Measurements from ENCODE around the gene CD300LG.
"Not testable (repeated sequence)": the region's sequence is repeated elsewhere in the genome, so short reads cannot be mapped to it uniquely, and the experiment has no call there.

Gene CD300LG

DNA sequence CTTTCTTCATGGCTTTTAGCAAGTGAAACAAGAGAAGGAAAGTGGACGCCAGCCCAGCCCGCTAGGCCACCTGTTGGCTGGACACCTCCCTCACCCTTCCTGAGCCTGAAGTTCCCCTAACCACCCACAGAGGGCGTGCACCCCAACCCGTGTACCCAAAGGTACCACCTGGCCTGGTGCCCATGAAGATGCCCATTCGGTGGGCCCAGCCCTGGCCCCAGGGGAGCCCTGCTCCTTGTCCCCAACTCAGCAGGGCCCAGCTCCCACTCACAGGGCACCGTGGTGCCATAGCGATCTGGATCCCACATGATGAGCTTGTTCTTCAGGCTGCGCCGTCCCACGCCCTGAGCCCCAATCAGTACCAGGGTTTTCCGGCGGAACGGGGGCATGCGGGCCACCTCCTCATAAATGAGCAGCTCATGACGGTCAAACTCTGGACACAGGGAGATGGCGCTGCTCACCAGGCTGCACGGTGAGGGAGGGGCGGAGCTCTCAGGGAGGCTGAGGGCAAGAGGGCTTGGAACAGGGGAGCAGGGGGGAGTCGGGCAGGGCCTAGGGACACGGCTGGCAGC lies 33.5 kb downstream of the CD300LG start:
- no peak for DNase-seq

DNA sequence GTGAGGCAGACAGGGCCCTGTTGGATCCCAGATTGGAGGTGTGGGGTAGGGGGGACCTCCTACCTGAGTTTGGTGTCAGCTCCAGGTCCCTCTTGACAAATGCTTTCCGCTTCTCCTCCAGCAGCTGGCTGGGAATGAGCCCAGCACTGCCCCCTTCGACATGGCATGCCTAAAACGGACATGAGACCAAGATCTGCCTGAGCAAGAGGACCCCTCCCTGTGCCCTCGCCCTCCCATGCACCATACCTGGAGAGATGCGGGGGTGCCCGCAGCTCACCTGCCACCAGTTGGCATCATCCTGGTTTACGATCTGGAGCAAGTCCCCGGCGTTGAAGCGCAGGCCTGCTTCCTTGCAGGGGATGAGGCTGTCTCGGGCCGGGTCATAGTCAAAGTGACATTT lies 34.2 kb downstream of the CD300LG start:
- DNase-seq = no peak

DNA sequence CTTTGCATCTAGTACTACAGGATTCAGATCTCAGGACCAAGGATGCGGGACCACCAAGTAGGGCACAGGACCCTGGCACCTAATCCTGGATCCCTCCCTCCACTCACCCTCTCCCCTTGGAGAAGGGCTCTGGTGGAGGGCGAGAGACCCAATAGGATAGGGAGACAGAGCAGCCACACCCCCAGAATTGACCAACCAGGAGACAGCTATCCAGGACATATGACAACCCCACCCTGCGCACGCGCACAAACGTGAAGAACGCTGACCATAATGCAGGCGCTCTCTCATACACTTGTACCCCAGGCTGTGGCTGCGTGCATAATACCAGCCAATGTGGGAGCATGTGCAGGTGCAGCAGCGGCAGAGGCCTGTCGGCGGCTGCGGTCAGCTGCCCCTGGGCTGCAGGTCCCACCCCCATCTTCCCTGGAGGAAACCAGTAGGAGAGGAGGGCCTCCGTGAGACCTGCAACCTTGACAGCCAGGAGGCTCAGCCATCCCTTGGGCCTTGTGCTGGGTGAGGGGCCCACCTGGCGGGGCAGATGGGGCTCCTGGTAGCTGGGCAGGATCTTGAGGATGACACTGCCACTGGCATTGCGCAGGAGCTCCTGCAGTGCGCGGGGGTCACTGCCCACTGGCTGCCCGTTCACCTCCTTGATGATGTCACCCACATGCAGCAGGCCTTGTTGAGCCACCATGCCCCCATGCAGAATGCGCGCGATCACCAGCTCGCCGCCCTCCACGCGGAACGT lies 35.0 kb downstream of the CD300LG start:
- DNase-seq = no peak

DNA sequence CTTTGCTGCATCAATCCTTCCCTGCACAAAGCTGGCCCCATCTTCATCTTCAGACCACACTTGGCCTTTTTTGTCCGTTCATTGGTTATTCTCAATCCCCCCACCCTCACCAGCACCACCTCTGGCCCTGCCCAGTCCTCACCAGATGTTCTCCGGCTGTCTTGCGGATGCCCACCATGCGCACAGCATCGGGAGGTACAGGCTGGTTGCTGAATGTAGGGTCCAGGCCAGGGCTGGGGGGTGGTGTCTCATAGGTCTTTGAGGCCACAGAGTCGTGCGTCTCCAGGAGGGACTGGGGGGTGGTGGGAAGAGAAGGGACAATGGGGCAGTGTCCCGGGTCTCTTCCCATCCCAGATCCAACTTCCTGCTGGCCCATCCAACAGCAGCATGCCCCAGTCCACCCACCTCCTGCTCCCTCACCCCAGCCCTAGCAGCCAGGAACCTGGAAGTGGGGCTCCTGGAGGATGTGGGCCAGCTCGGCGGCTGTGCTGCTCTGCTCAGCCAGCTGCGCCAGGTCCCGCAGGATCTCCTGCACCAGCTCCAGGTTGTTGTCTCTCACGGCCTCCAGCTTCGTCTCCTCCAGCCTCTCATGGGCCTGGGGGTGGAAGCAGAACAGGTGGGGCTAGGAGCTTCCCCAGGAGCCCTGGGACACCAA lies 35.9 kb downstream of the CD300LG start:
- DNase-seq = no peak

DNA sequence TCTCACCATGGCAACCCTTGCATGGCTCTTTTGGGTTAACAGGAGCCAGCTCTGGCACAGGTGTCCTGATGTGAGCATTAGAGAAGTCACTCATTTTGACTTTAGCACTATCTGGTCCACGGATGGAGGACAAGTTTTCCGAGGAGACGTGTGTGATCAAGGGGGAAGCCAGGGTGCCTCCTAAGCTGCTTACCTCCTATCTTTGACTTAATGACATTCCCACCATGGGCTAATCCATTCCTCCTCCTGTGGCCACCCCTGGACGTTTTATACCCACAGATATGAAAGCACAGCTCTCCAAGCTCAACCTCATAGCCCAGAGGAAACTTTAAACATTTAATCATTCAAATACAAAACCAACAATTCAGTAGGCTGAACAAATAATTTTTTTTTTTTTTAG lies 41.6 kb downstream of the CD300LG start:
- no peak for DNase-seq

DNA sequence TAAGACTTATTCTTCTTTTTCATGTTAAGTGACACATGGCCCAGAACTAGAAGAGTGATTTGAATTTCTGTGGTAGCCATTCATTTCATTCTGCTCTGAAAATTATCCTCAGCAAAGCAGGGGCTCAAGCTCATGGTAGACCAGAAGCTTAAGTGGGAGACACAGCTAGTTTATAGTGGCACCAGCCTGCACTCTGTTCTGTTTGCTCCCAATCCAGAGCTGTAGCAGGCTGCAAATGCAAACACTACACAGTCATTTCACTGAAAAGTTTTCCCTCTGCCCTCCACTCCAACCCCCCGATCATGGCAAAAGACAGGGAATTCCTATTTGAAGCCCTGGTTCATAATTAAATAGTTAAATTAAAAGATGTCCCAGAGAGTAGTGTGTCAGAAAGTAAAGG lies 43.3 kb downstream of the CD300LG start:
- DNase-seq = no peak

DNA sequence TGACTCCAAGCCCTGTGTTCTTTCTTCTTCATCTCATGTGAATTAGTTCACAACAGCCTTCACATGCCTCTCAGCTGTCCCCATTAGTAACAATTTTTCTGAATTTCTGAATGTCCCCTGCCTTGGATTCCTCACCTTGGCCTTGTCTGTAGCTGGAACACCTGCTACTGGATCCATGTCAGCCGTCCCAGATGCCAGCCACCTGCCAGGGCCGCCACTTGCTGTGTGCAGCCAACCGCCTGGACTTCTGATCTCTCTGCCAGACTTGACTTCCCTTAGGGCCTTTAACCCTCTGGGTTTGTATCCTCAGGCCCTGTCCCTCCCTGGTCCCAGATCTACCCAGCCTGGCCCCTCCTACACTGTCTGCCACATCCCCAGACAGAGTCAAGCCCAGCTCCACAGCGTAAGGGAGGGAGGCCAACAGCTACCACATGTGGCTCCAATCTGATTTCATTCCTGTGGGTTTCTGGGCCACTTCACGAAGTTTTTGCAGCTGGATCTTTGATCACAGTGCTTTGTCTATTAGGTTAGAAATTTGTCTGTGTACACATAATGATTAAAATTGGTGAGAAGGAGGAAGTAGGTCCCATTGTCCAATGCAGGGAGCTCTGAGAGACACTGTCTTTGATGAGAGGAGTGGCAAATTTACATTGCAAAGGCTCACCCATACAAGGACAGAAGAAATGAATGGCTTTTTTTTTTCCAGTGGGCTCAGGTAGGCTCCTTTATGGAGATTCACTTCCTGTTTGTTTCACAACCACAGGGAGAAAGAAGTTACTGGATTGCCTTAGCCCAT lies 45.1 kb downstream of the CD300LG start:
- no peak for DNase-seq

DNA sequence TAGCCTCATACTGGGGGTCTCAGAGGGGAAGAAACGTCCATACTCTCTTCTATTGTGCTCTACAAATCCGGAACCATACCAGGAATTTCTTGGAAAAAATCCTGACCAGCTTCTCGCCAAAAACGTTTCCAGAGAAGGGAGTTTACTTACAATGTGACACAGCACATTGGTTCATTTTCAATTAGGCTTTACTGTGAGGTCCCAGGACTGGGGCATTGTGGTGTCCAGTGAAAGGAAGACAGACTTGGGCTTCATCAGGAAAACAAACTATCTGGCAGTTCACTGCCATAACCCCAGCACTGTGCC lies 45.6 kb downstream of the CD300LG start:
- no peak for DNase-seq

DNA sequence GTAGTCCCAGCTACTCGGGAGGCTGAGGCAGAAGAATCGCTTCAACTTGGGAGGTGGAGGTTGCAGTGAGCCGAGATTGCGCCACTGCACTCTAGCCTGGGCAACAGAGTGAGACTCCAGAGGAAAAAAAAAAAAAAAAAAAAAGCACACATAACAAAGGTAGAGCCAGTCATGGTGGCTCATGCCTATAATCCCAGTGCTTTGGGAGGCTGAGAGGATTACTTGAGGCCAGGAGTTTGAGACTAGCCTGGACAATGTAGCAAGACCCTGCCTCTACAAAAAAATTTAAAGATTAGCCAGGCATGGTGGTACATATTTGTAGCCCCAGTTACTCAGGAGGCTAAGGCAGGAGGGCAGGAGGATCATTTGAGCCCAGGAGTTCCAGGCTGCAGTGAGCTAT lies 47.5 kb downstream of the CD300LG start:
- DNase-seq = not testable (repeated sequence)

DNA sequence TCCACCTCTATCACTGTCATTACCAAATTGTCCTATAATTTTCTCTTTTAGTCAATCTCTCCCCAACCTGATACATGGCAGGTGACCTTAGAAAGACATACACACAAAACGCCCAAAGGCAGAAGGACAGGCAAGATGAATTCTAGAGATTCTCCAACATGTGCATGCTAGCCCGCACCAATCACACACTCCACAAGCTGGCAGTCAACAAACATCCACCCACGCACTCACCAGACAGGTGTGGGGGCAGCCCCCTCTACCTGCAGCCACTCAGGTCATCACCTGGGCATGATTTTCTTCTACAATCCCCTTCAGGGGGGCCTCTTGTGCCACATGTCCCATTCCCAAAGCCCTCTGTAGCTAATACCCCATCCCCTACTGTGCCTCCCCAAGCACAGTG lies 50.9 kb downstream of the CD300LG start:
- DNase-seq = no peak

DNA sequence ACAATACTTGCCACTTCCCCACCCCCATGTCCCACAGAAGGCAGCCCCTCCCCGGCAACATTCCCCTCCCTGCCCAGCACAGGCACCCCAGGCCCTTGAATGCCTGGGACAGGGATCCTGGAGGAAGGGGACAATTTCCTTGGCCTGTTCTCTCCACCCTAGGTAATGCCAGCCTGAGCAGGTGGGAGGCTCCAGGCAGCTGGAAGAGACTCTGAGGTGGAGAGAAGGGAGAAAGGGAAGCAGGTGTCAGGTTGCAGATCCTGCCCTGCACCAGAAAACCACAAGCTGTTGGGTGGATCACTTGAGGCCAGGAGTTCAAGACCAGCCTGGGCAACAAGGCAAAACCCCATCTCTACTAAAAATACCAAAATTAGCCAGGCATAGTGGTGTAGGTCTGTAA lies 51.5 kb downstream of the CD300LG start:
- no peak for DNase-seq

DNA sequence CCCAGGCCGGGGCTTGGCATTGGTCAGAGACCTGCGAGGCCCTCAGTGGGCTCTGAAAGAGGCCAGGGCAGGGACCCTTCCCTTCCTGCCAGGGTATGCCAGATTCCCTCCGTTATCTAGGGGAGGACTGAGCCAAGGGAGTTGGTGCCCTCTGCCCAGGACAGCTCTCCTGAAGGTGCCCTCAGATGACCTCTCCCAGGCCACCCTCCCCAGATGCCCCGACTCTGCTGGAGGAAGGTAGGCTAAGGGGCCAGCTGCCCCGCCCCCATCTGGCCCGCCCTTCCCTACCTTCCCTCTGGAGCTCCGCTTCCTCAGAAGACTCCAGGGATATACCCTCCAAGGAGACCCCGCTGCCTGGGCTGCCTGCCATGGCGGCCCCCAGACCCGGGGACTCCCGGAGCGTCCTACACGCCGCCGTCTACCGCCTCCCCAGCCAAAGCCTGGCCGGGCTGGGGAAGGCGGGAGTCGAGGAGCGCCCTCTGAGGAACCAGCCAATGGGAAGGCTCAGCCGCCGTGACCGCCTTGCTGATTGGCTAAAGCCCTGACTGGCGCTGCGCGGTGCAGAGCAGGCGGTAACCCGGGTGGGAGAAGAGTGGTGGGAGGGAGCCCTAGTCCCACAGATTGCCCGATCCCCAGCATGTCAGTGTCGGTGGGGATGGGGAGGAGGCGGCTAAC lies 53.3 kb downstream of the CD300LG start:
- DNase-seq = peak; percentile 81

DNA sequence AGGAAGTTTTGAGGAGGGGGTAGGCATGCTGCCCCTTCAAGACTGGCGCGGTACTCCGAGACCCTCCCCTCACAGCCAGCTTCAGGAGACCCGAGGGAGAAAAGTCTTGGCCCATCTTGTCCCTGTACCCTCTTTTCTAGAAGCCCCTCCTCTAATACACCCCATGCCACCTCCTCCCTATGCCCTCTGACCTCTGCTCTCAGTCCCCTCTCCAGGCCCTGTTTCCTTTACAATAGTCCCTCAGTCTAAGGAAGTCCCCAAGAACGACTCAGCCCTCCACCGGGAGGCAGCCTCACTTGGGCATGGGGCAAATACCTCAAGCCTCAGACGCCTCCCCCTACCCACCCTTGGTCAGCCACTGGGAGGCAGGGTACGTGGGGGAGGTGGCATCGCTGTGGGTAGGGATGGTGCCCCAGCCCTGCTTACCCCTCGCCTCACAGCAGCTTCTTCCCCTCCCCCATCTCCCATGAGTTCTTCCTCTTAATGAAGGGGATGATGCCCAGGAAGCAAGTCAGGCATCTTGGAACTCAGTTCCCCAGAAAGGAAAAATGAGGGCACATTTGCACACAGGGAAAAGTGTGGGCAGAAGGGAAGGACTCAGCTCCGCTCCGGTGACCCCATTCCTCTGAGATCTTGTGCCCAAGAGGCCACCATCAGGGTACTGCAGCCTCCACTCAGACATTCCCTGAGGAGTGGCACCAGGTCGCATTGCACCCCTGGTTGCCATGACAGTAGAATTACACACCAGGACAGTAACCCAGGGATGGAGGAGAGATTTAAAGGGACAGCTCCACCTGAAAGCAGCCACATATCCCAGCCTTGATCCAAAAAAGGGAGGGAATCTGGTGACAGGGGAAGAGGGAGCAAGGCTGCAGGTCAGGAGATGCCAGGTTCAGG lies 54.1 kb downstream of the CD300LG start:
- DNase-seq = no peak

DNA sequence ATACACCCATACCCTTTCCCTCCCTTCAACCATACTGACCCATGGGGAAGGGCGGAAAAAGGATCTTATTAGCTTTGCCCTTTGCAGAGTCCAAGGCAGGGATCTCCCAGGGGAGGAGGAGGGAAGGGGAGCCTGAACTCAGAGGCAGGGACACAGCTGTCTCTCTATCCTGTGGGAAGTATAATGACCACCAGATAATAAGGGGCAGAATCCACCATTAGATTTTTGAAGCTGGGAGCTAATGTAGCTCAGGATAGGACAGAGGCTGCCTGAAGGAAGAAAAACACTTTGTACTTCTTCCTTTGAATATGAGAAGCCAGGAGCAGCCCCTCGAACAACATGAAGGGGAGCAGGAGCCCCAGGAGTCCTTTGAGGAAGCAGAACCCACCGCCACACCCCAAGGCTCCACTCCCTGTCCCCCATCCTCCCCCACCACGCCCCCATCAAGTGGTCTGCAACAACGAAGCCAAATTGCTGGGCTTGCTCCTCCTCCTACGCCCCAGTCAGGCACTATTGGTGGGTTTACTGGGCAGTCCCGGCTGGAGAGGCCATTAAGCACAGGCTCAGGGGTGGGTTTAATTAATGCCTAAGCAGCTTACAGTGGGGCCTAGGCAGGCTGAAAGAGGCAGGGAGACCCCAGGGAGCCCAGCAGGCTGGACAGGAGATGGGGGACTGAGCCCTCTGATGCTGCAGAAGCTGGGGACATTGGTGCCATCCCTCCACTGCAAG lies 55.0 kb downstream of the CD300LG start:
- no peak for DNase-seq

DNA sequence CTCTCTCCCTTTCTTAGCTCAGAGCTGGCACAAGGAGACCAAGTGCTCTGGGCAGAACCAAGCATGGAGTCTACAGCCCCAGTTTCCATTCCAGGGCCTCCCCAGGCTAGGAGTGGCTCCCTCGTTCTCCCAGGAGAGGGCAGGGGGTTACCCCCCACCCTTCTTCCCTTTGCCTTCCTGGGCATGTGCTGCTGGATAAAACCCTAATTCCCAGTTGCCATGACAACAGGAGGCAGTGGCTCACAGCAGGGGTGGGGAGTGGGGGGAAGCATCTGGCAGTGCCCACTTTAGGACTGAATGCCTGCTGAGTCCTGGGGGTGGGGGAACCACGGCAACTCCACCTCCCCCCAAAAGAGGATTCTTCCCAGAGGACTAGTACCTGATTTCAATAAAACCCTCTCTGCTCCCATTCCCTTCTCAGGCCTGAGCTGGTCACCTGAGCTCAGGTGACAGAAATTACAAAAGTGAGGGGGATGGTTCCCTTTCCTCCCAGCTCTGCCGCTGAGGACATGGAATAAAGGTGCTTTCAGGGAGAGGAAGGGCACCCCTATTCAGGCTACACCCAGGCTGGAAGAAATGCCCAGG lies 58.5 kb downstream of the CD300LG start:
- no peak for DNase-seq

DNA sequence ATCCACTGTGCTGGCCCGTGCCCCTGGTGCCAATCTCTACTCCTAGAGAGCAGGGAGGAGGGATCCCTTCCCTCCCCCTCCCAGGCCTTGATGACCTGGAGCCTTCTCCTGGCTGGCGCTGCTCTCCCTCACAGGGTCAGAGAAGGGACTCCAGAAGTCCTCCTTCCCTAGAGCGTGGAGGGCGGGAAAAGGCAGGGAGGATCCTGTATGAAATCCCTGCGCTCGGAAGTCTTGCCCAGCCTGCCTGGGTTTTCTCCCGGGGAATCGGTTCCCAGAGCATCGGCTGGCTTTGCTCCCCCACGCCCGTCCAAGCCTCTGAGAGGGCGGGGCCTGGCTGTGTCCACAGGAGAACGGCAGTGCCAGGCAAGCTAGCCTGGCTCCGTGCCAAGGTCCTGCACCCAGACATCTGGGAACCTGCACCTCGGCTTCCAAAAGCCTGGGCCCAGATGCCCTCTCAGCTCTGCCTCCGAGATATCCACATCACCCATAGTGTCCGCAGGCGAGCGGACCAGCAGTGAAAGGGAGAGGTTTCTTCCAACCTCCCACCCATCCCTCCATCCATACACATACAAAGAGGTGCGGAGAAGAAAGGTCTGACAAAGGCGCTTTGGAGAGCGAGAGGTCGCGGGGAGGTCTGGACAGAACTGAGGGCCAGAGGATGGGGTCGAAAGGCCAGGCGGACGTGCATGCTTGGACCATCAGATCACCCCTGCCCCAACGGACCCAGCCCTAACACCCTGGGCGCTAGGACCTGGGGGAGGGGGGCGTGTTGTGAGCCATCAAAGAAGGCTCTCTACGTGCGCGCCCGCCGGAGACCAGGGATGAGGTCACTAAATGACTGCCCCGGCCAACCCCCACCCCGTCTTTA lies 59.2 kb downstream of the CD300LG start:
- no peak for DNase-seq

DNA sequence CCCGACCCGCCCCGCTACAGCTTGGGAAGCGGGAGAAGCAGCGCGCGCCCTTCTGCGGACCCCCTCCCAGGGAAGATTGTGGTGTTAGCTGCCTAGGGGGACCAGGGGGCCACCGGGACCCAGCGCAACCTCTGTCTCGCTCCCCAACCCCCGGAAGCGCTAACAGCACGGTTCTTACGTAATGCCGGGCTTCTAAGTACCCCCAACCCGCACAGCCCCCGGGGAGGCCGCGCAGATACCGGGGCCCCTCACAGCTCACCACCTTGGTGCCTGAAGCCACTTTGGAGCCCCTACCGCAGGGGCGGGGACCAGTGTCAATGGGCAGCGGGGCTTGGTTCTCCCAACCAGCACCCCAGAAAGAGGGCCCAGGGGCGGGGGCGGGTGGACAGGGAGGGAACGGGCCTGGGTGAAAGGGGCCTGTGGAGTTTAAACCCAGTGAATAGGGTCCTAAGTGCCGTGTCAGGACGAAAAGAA lies 60.0 kb downstream of the CD300LG start:
- no peak for DNase-seq

DNA sequence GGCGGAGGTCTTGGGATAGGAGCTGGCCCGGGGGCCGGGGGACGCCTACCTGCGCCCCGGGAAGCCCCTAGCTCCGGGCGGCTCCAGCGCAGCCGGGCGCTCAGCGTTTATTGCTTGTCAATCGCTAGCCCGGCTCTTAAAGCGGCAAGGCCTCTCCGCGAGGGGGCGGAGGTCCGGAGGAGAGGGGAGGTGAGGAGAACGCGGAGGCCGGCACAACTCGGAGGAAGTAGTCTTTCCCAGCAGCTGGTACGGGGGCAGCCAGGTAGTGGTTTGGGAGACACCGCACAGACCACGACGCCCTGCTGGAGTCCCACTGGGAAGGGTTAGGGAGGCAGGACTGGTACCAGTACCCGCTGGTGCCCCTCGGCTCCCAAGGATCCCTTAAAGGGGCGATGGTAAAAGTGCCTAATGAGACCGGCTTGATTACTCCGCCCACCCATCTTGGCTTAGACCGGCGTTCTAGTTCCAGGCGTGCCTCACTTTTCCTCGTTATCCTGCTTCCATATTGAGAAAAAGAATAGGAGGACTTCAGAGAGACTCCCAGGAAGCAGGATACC lies 60.5 kb downstream of the CD300LG start, which contains the start of gene MPP2:
TSS of gene MPP2 (minus strand) at position 112 of the 557 bp plus-strand sequence. CDS start 3,076 bp downstream, outside the sequence.
- DNase-seq = peak; percentile 50

DNA sequence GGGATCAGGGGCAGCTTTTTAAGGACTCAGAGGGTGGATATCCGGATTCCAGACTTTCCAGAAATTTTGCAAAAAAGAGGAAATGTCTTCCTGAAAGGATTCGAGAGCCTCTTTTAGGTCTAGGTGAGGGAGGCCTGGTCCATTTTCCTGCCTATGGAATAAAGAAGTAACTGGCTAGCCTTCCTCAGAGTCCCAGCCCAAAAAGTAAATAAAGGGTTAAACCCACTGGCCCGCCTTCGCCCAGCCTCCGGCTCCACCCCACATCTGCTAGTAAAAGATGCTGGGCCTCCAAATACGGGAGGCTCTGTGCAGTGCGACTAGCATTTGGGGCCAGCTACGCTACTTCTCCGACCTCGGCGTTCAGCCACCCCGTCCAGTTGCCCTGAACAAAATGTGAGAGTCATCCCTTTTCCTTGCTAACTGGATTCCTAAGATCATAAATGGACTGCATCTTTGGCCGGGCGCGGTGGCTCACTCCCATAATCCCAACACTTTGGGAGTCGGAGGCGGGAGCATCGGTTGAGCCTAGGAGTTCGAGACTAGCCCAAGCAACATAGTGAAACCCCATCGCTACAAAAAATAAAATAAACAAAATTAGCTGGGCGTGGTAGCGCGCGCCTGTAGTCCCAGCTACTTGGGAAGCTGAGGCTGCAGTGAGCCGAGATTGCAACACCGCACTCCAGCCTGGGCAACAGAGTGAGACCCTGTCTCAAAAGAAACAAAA lies 61.2 kb downstream of the CD300LG start:
- peak; percentile 8 for DNase-seq

Data from GDM1 (cell line).